Measurements from ENCODE around the gene FILIP1.

Gene FILIP1

GRCh38 chr6:75326557-75327258 lies 166.9 kb downstream of the FILIP1 start:
- H3K4me3 ChIP-seq (ENCODE audit: insufficient read depth in 1 of 2, low read depth in 1 of 2, low read length in 2 of 2), result no peak overlapping the region
- no peak overlapping the region for H3K23ac ChIP-seq (ENCODE audit: low read length in 2 of 2)
- no peaks in the 10 kb centered on the region for H3K36me3 ChIP-seq (ENCODE audit: control insufficient read depth in 1 of 2, insufficient read depth in 2 of 2, low read depth in 1 of 2, low read length in 2 of 2)
- peak; percentile 33 for DNase-seq
- no peaks in the 10 kb centered on the region for H3K9me3 ChIP-seq (ENCODE audit: control insufficient read depth, low read length)
- H2BK5ac ChIP-seq (ENCODE audit: low read depth, low read length, poor library complexity, severe bottlenecking), result no peak overlapping the region
- no peak overlapping the region for H2AFZ ChIP-seq (ENCODE audit: low read depth, low read length)
- H3K9ac ChIP-seq (ENCODE audit: low read length), result no peak overlapping the region
- H3K4ac ChIP-seq (ENCODE audit: low read depth in 1 of 2, low read length in 2 of 2), result no peak overlapping the region
- no peak overlapping the region for H4K91ac ChIP-seq (ENCODE audit: low read length)
- H2BK12ac ChIP-seq (ENCODE audit: low read length in 2 of 2), result no peak overlapping the region
- H4K8ac ChIP-seq (ENCODE audit: low read length), result no peak overlapping the region
- H3K27me3 ChIP-seq (ENCODE audit: control insufficient read depth in 1 of 2, insufficient read depth in 1 of 2, low read length in 2 of 2), result no peaks in the 10 kb centered on the region
- no peak overlapping the region for H3K14ac ChIP-seq (ENCODE audit: low read length in 2 of 2)
- no peak overlapping the region for H2BK15ac ChIP-seq (ENCODE audit: low read depth, poor library complexity, severe bottlenecking)
- no peaks in the 10 kb centered on the region for H3K4me1 ChIP-seq (ENCODE audit: control insufficient read depth, insufficient read depth, low read depth, low read length)
- no peaks in the 10 kb centered on the region for H3K79me1 ChIP-seq (replicated peaks; ENCODE audit: low read length, poor library complexity, severe bottlenecking)
- H3K27ac ChIP-seq (ENCODE audit: low read length, poor library complexity, severe bottlenecking), result no peak overlapping the region
- H3K18ac ChIP-seq (ENCODE audit: low read depth in 1 of 2, low read length in 2 of 2), result no peak overlapping the region
- 88% methylated on average over 2 of the region's 2 CpGs for WGBS
- no peak overlapping the region for H3K4me2 ChIP-seq (ENCODE audit: low read length, poor library complexity, severe bottlenecking)
- no peak overlapping the region for H2AK5ac ChIP-seq (ENCODE audit: low read length, severe bottlenecking)
- no peak overlapping the region for H2BK120ac ChIP-seq (ENCODE audit: low read depth, low read length)

DNA sequence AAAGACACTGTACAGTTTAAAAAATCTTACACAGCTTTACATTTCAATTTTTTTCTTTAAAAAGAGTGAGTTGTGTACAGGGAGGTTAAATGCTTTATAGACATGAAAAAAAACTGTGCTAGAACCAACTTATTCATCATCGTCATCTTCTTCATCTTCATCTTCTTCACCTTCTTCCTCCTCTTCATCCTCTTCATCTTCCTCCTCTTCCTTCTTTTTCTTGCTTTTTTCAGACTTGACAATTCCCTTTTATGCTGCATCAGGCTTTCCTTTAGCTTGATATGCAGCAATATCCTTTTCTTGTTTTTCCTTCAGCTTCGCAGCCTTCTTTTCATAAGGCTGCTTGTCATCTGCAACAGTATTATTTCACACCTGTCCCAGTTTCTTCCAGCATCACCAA lies 174.7 kb downstream of the FILIP1 start:
- H3K79me1 ChIP-seq (replicated peaks; ENCODE audit: low read length, poor library complexity, severe bottlenecking), result no peaks in the 10 kb centered on the region
- no peak overlapping the region for H2BK12ac ChIP-seq (ENCODE audit: low read length in 2 of 2)
- no peak overlapping the region for H3K27ac ChIP-seq (ENCODE audit: low read length, poor library complexity, severe bottlenecking)
- no peak overlapping the region for H3K4me3 ChIP-seq (ENCODE audit: insufficient read depth in 1 of 2, low read depth in 1 of 2, low read length in 2 of 2)
- no peak overlapping the region for H3K14ac ChIP-seq (ENCODE audit: low read length in 2 of 2)
- peaks cover 4% of the 10 kb centered on the region for H3K4me1 ChIP-seq (ENCODE audit: control insufficient read depth, insufficient read depth, low read depth, low read length)
- no peak for DNase-seq
- H2AK5ac ChIP-seq (ENCODE audit: low read length, severe bottlenecking), result peak overlapping the region; percentile 11
- H3K36me3 ChIP-seq (ENCODE audit: control insufficient read depth in 1 of 2, insufficient read depth in 2 of 2, low read depth in 1 of 2, low read length in 2 of 2), result no peaks in the 10 kb centered on the region
- no peak overlapping the region for H2BK5ac ChIP-seq (ENCODE audit: low read depth, low read length, poor library complexity, severe bottlenecking)
- H4K8ac ChIP-seq (ENCODE audit: low read length), result no peak overlapping the region
- 49% methylated on average over 2 of the region's 2 CpGs for WGBS
- H3K9ac ChIP-seq (ENCODE audit: low read length), result no peak overlapping the region
- H2BK120ac ChIP-seq (ENCODE audit: low read depth, low read length), result no peak overlapping the region
- no peak overlapping the region for H3K4me2 ChIP-seq (ENCODE audit: low read length, poor library complexity, severe bottlenecking)
- H3K9me3 ChIP-seq (ENCODE audit: control insufficient read depth, low read length), result no peaks in the 10 kb centered on the region
- H3K4ac ChIP-seq (ENCODE audit: low read depth in 1 of 2, low read length in 2 of 2), result no peak overlapping the region
- H2BK15ac ChIP-seq (ENCODE audit: low read depth, poor library complexity, severe bottlenecking), result peak overlapping the region; percentile 4
- H2AFZ ChIP-seq (ENCODE audit: low read depth, low read length), result no peak overlapping the region
- no peak overlapping the region for H3K18ac ChIP-seq (ENCODE audit: low read depth in 1 of 2, low read length in 2 of 2)
- H3K27me3 ChIP-seq (ENCODE audit: control insufficient read depth in 1 of 2, insufficient read depth in 1 of 2, low read length in 2 of 2), result no peaks in the 10 kb centered on the region
- H4K91ac ChIP-seq (ENCODE audit: low read length), result no peak overlapping the region
- no peak overlapping the region for H3K23ac ChIP-seq (ENCODE audit: low read length in 2 of 2)

GRCh38 chr6:75317503-75318206 lies 175.9 kb downstream of the FILIP1 start:
- H2BK15ac ChIP-seq (ENCODE audit: low read depth, poor library complexity, severe bottlenecking), result no peak overlapping the region
- H2AFZ ChIP-seq (ENCODE audit: low read depth, low read length), result peak overlapping the region; percentile 32
- no peaks in the 10 kb centered on the region for H3K9me3 ChIP-seq (ENCODE audit: control insufficient read depth, low read length)
- peak overlapping the region; percentile 94 for H3K27ac ChIP-seq (ENCODE audit: low read length, poor library complexity, severe bottlenecking)
- peak overlapping the region; percentile 2 for H3K9ac ChIP-seq (ENCODE audit: low read length)
- 10% methylated on average over 4 of the region's 4 CpGs for WGBS
- peak overlapping the region; percentile 37 for H2BK5ac ChIP-seq (ENCODE audit: low read depth, low read length, poor library complexity, severe bottlenecking)
- peaks cover 4% of the 10 kb centered on the region for H3K4me1 ChIP-seq (ENCODE audit: control insufficient read depth, insufficient read depth, low read depth, low read length)
- H2BK12ac ChIP-seq (ENCODE audit: low read length in 2 of 2), result peak overlapping the region; percentile 6 to 56
- H3K27me3 ChIP-seq (ENCODE audit: control insufficient read depth in 1 of 2, insufficient read depth in 1 of 2, low read length in 2 of 2), result no peaks in the 10 kb centered on the region
- peak; percentile 72 for DNase-seq
- H3K14ac ChIP-seq (ENCODE audit: low read length in 2 of 2), result no peak overlapping the region
- peak overlapping the region in 1 of 2 experiments; percentile 22 for H3K4ac ChIP-seq (ENCODE audit: low read depth in 1 of 2, low read length in 2 of 2)
- no peaks in the 10 kb centered on the region for H3K36me3 ChIP-seq (ENCODE audit: control insufficient read depth in 1 of 2, insufficient read depth in 2 of 2, low read depth in 1 of 2, low read length in 2 of 2)
- H4K91ac ChIP-seq (ENCODE audit: low read length), result peak overlapping the region; percentile 34
- no peaks in the 10 kb centered on the region for H3K79me1 ChIP-seq (replicated peaks; ENCODE audit: low read length, poor library complexity, severe bottlenecking)
- peak overlapping the region in 1 of 2 experiments; percentile 10 for H3K18ac ChIP-seq (ENCODE audit: low read depth in 1 of 2, low read length in 2 of 2)
- peak overlapping the region; percentile 27 for H3K4me2 ChIP-seq (ENCODE audit: low read length, poor library complexity, severe bottlenecking)
- H3K4me3 ChIP-seq (ENCODE audit: insufficient read depth in 1 of 2, low read depth in 1 of 2, low read length in 2 of 2), result no peak overlapping the region
- H3K23ac ChIP-seq (ENCODE audit: low read length in 2 of 2), result no peak overlapping the region
- no peak overlapping the region for H2BK120ac ChIP-seq (ENCODE audit: low read depth, low read length)
- H2AK5ac ChIP-seq (ENCODE audit: low read length, severe bottlenecking), result peak overlapping the region; percentile 30
- peak overlapping the region; percentile 4 for H4K8ac ChIP-seq (ENCODE audit: low read length)

- DNase-seq, result no peak
- no peak overlapping the region for H3K4ac ChIP-seq (ENCODE audit: low read depth in 1 of 2, low read length in 2 of 2)
- H3K14ac ChIP-seq (ENCODE audit: low read length in 2 of 2), result no peak overlapping the region
- H3K4me3 ChIP-seq (ENCODE audit: insufficient read depth in 1 of 2, low read depth in 1 of 2, low read length in 2 of 2), result no peak overlapping the region
- no peak overlapping the region for H2AK5ac ChIP-seq (ENCODE audit: low read length, severe bottlenecking)
- H3K27ac ChIP-seq (ENCODE audit: low read length, poor library complexity, severe bottlenecking), result no peak overlapping the region
- no peaks in the 10 kb centered on the region for H3K9me3 ChIP-seq (ENCODE audit: control insufficient read depth, low read length)
- H2BK5ac ChIP-seq (ENCODE audit: low read depth, low read length, poor library complexity, severe bottlenecking), result no peak overlapping the region
- no peak overlapping the region for H4K91ac ChIP-seq (ENCODE audit: low read length)
- H3K23ac ChIP-seq (ENCODE audit: low read length in 2 of 2), result no peak overlapping the region
- no peak overlapping the region for H3K18ac ChIP-seq (ENCODE audit: low read depth in 1 of 2, low read length in 2 of 2)
- H3K36me3 ChIP-seq (ENCODE audit: control insufficient read depth in 1 of 2, insufficient read depth in 2 of 2, low read depth in 1 of 2, low read length in 2 of 2), result no peaks in the 10 kb centered on the region
- H3K79me1 ChIP-seq (replicated peaks; ENCODE audit: low read length, poor library complexity, severe bottlenecking), result no peaks in the 10 kb centered on the region
- no peaks in the 10 kb centered on the region for H3K27me3 ChIP-seq (ENCODE audit: control insufficient read depth in 1 of 2, insufficient read depth in 1 of 2, low read length in 2 of 2)
- H3K4me1 ChIP-seq (ENCODE audit: control insufficient read depth, insufficient read depth, low read depth, low read length), result peaks cover 4% of the 10 kb centered on the region
- no peak overlapping the region for H3K9ac ChIP-seq (ENCODE audit: low read length)
- H2BK12ac ChIP-seq (ENCODE audit: low read length in 2 of 2), result no peak overlapping the region
- no peak overlapping the region for H3K4me2 ChIP-seq (ENCODE audit: low read length, poor library complexity, severe bottlenecking)
- H2BK120ac ChIP-seq (ENCODE audit: low read depth, low read length), result no peak overlapping the region
- no peak overlapping the region for H4K8ac ChIP-seq (ENCODE audit: low read length)
- no peak overlapping the region for H2AFZ ChIP-seq (ENCODE audit: low read depth, low read length)
- H2BK15ac ChIP-seq (ENCODE audit: low read depth, poor library complexity, severe bottlenecking), result no peak overlapping the region
Measured at GRCh38 chr6:75315978-75316377, 177.6 kb downstream of the FILIP1 start.

All from mesenchymal stem cell (in vitro differentiated cells and primary cell).